22Rv1 (cell line): ENCODE results near the gene ERF.

Experiments used
- H3K27ac ChIP-seq: fragments of 450-650 bp; 2 replicates; pipeline ENCODE4 v1.5.1; 2017
- ZFX ChIP-seq: fragments of 450-650 bp; IDR thresholded peaks from 2 replicates; pipeline ENCODE4 v1.6.1; 2017; ENCODE audit warnings: antibody characterized with exemption, borderline replicate concordance
- TF ChIP-seq, protein P1 (sequence below): fragments of 450-650 bp; IDR thresholded peaks from 2 replicates; pipeline ENCODE4 v1.5.1; 2017; ENCODE audit warnings: mild to moderate bottlenecking

Gene ERF

DNA sequence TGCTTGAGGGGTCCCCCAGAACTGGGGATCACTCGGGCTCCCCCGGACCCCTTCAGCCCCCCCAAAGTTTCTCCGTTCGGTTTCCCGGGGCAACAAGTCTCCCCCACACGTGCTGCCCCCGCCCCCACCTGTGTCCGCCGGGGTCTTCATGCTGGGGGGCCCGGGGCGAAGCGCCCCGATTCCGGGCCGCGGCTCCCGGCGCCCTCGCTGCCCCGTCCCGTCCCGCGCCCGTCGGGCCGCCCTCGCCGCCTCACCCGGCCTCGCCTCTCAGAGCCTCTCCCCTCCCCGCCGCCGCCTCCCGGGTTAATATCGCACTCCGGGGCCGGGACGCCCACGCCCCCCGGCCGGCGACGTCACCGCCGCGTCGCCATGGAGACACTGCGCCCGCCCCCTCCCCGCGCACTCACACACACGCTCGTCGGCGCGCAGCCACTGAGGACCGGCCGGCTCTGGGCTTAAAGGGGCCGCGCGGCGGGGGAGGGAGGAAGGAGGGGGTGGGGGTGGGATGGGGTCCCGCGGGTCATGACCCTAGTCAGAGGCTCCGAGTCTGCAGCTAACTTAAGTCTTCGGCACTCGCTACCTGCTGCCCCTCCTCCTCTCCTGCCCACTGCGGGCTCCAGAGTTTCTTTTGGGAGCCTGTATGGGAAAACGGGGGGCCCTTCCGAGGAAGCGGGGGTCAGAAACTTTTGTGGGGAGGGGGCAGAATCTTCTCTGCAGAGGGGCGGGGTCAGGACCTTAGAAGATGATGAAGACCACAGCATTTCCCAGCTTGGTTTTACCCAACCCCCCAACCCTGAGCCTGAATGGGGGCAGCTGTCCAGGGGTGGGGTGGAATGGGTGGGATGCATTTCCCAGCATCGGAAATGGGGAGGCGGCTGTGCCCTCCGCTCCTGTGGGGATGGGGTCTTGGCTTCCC lies at the start of gene ERF:
Gene ERF, minus strand, starts transcription at position 279 of the 916 bp plus-strand sequence. Its CDS starts 129 bp downstream, at position 150.
- TF ChIP-seq ZFX: no peak
- TF ChIP-seq, protein P1, sequence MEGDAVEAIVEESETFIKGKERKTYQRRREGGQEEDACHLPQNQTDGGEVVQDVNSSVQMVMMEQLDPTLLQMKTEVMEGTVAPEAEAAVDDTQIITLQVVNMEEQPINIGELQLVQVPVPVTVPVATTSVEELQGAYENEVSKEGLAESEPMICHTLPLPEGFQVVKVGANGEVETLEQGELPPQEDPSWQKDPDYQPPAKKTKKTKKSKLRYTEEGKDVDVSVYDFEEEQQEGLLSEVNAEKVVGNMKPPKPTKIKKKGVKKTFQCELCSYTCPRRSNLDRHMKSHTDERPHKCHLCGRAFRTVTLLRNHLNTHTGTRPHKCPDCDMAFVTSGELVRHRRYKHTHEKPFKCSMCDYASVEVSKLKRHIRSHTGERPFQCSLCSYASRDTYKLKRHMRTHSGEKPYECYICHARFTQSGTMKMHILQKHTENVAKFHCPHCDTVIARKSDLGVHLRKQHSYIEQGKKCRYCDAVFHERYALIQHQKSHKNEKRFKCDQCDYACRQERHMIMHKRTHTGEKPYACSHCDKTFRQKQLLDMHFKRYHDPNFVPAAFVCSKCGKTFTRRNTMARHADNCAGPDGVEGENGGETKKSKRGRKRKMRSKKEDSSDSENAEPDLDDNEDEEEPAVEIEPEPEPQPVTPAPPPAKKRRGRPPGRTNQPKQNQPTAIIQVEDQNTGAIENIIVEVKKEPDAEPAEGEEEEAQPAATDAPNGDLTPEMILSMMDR: no peak
- H3K27ac ChIP-seq: peak within 1 kb of the TSS; percentile 94

DNA sequence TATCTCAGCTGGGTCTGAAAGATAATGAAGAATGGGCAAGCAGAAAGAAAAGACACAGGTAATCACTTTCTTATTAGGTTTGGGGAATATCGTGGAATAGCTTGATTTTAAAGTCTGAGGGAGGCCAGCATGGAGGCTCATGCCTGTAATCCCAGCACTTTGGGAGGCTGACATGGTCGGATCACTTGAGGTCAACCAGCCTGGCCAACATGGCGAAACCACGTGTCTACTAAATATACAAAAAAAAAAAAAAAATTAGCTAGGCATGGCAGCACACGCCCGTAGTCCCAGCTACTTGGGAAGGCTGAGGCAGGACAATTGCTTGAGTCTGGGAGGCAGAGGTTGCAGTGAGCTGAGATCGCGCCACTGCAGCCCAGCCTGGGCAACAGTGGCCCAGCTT lies 48.9 kb upstream of the ERF start:
- H3K27ac ChIP-seq: peak overlapping the region; percentile 95
- no peak for TF ChIP-seq ZFX
- TF ChIP-seq, protein P1: no peak

DNA sequence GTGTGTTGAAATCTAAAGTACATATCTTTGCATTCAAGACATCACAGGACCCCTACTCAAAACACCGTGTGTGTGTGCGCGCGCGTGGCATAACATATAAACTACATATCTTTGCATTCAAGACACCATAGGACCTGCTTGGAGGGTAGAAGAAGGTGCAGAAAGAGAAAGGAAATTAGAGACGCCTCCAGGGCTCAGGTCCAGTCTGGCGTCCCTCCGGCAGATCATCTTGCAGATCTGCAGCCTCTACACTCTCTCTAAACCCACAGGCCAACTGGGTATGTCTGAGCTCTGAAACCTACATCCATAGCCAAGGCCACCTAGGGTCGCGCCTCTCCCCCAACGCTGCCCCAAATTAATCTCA lies 48.2 kb upstream of the ERF start:
- TF ChIP-seq, protein P1: no peak
- TF ChIP-seq ZFX: no peak
- peak overlapping the region; percentile 95 for H3K27ac ChIP-seq

DNA sequence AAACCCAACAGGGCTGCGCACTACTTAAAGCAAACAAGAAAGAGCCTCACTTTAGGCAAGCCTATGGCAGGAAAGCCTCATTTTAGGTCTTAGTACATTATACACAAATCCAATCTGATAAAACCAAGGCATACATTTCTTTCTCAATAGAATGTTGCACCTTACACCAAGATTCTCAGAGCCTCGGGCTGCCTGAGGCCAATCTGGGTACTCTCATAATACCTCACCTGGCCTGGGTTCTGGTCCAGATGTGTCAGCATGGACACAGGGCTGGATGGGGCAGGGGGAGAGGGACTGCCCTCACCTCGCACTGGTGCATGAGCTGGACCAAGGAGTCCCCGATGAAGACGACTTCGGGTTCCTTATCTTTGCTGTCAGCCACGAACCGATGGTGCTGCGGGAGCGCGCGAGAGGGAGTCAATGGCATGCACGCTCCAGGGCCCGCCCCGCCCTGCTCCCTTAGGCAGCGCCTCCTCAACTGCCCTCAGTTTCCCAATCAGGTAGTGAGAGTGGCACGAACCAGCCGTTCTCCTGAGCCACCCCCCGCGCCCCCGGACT lies 46.8 kb upstream of the ERF start, which contains the start of gene PRR19:
Gene PRR19, plus strand, starts transcription at position 487 of the 558 bp plus-strand sequence. CDS start 7,453 bp downstream, outside the sequence.
- peak within 1 kb of the TSS; percentile 95 for H3K27ac ChIP-seq
- TF ChIP-seq ZFX: no peak
- TF ChIP-seq, protein P1: no peak

DNA sequence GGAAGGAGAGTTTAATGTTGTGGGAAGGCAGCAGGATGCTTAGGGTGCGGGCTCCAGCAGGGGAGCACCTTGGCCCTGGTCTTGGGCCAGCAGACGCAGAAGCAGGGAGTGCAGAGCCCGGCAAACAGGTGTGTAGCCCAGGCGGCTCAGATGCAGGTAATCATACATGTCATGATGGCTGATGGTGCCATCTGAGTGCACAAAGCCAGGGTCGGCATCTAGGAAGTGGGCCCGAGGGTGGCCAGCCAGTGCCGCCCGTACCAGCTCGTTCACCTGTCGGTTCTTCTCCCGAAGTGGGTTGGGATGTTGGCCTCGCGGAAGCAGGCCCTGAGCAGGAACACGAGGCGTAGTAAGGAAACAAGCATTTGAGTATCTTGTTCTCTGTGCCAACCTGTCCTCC lies 42.1 kb upstream of the ERF start:
- peak overlapping the region; percentile 52 for H3K27ac ChIP-seq

DNA sequence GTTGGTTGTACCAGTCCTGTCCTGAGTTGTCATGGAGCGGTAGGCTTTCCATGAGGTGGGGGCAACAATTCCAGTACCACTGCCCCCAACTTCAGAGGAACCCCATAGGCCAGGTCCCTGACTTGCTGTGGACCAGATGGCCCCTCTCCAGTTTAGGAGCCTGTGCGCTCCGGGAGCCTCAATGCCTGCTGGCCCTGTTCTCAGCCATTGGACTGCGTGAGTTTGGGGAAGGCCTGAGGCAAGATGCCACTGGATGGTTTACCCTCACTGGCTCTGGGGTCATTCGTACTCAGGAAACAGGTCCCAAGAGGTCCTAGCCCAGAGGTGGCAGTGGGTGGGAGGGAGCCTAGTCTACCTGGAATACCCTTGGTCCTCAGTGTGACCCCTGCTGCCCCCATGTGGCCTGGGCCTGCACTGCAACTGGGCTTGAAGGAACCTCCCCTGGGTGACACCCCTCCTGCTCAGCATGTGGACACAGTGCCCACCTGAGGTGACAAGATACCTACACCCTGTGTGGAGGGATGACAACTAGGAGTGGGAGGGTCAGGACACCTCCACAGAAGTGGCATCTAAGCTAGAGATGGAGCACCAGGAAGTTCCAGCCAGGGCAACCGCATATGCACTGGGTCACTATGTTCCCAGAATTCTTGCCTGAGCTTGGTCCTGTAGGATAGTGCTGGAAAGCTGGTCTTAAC lies 41.0 kb upstream of the ERF start:
- peak overlapping the region; percentile 52 for H3K27ac ChIP-seq
- TF ChIP-seq ZFX: no peak
- TF ChIP-seq, protein P1: peak; percentile 94

More for the DNA sequence above, 42.1 kb upstream of the ERF start:
- TF ChIP-seq ZFX: no peak
- TF ChIP-seq, protein P1: no peak
